Vagina (tissue), 2 donors: ENCODE data around the gene KCNIP4.

ENCODE experiments used
- CTCF ChIP-seq, 3 experiments: fragments of 450-650 bp in 2 of 3; fragments of 200-600 bp in 1 of 3; sonication (generic) in 1 of 3; IDR thresholded peaks; one replicate each; pipeline ENCODE4 v1.5.1; 2017 to 2019; ENCODE audit warnings: antibody characterized with exemption in 3 of 3, mild to moderate bottlenecking in 2 of 3, moderate library complexity in 2 of 3
- POLR2A ChIP-seq, 2 donors: fragments of 450-650 bp; IDR thresholded peaks; one replicate each; pipeline ENCODE4 v1.6.1; 2017; ENCODE audit warnings: antibody characterized with exemption in 2 of 2, mild to moderate bottlenecking in 2 of 2, moderate library complexity in 2 of 2

DNA sequence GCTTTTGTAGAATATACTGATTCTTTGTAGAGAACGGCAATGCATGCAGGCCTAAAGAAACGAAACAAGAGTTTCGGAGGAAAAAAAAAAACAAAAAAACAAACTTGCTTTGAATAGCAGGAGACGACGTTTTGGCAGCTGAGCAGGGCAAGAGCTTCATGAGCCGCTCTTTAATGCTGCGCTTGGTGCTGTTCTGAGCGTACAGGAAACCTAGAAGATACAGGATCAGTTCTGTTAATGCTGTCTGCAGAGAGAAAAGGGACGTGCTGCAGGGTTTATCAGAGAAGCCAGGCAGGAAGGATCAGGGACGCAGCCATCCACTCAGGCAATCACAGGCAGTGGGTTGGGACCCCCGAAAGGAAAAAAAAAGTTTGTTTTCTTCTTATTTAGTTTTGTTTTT is 1066.1 kb downstream of the KCNIP4 start:
- TF ChIP-seq POLR2A (IDR thresholded peaks at IDR 0.05) (no peak), CTCF (IDR thresholded peaks at IDR 0.05) (no peak)
